Fibroblast of pulmonary artery (primary cell): ENCODE measurements around the gene DCAF6.
A peak's percentile ranks its signal among the peaks of the same experiment; 100 is the strongest.

Experiments used
- DNase-seq: peaks from one replicate; pipeline ENCODE4 v3.0.0-alpha.2; 2010; ENCODE audit warnings: low read depth
- H3K4me3 ChIP-seq: replicated peaks from 2 replicates; pipeline ENCODE4 v1.5.1; 2011; ENCODE audit warnings: low read depth, mild to moderate bottlenecking, control low read depth, low read length, moderate library complexity
- CTCF ChIP-seq: IDR thresholded peaks from 2 replicates; pipeline ENCODE4 v1.5.1; 2011; ENCODE audit warnings: mild to moderate bottlenecking, control low read depth, low read length, inconsistent platforms; ENCODE audit errors: missing control alignments

The DCAF6 gene

GRCh38 chr1:167957710-167958109 lies 21.2 kb downstream of the DCAF6 start:
- no peak overlapping the region for H3K4me3 ChIP-seq
- DNase-seq = no peak
- TF ChIP-seq CTCF = no peak

- no peak overlapping the region for H3K4me3 ChIP-seq
- DNase-seq = peak; percentile 26
- TF ChIP-seq CTCF = no peak
These were observed 28.2 kb downstream of the DCAF6 start for GRCh38 chr1:167964646-167965045.

GRCh38 chr1:167966050-167966449 lies 29.6 kb downstream of the DCAF6 start:
- no peak for DNase-seq
- TF ChIP-seq CTCF = no peak
- no peak overlapping the region for H3K4me3 ChIP-seq

GRCh38 chr1:167968569-167968968 lies 32.1 kb downstream of the DCAF6 start:
- TF ChIP-seq CTCF = no peak
- DNase-seq = no peak
- H3K4me3 ChIP-seq = no peak overlapping the region

- no peak for TF ChIP-seq CTCF
- H3K4me3 ChIP-seq = no peak overlapping the region
- DNase-seq = peak; percentile 25
These were observed 37.3 kb downstream of the DCAF6 start for GRCh38 chr1:167973832-167974231.

GRCh38 chr1:167974698-167975097 lies 38.2 kb downstream of the DCAF6 start:
- no peak for DNase-seq
- TF ChIP-seq CTCF = no peak
- H3K4me3 ChIP-seq = no peak overlapping the region

GRCh38 chr1:167977245-167977644 lies 40.8 kb downstream of the DCAF6 start:
- TF ChIP-seq CTCF = no peak
- no peak overlapping the region for H3K4me3 ChIP-seq
- DNase-seq = no peak
